Activated B cell treated with CpG ODN at 0.5 μM for 24 hours (primary cell): ENCODE data around the gene WDR35. TPM values are rescaled to one million over a fixed set of nuclear protein-coding genes. Genes with fewer than 3 reads are reported as not detected.

Source experiments
- ATAC-seq: fragments of 200-7000 bp; cut with Tn5 transposase; one replicate; pipeline ENCODE4 v1.10.0; 2021; ENCODE audit warnings: low read depth, mild to moderate bottlenecking, moderate library complexity
- CTCF ChIA-PET: fragments of 350-600 bp; sonication (Branson Sonifier 250); formaldehyde crosslinking; loops from one replicate; lab custom pipeline; 2021; ENCODE audit warnings: antibody characterized with exemption; lab: Charles Lee
- POLR2A ChIA-PET: fragments of 350-600 bp; sonication (Branson Sonifier 250); formaldehyde crosslinking; loops from one replicate; lab custom pipeline; 2021; ENCODE audit warnings: antibody characterized with exemption; lab: Charles Lee
- DNase-seq: peaks from one replicate; pipeline ENCODE4 v3.0.0; 2022
- H3K27ac Mint-ChIP-seq: one replicate; pipeline ENCODE4 v1.8.0; 2020; ENCODE audit warnings: mixed read lengths
- H3K27me3 Mint-ChIP-seq: one replicate; pipeline ENCODE4 v1.8.0; 2021; ENCODE audit warnings: mixed read lengths
- H3K36me3 Mint-ChIP-seq: one replicate; pipeline ENCODE4 v1.8.0; 2021; ENCODE audit warnings: low read depth, mixed read lengths
- H3K4me1 Mint-ChIP-seq: one replicate; pipeline ENCODE4 v1.8.0; 2021; ENCODE audit warnings: mixed read lengths
- H3K4me3 Mint-ChIP-seq: one replicate; pipeline ENCODE4 v1.8.0; 2020; ENCODE audit warnings: mild to moderate bottlenecking, mixed read lengths
- H3K9me3 Mint-ChIP-seq: one replicate; pipeline ENCODE4 v1.8.0; 2020; ENCODE audit warnings: mixed read lengths
- intact Hi-C: fragments of 100-400 bp; cut with micrococcal nuclease; formaldehyde crosslinking; loops from one replicate; pipeline ENCODE4 v1.15.1; 2024
- total RNA-seq: library from RNA; stranded (reverse); gene quantifications from 2 replicates; pipeline ENCODE4 v1.2.3, GENCODE V29; 2022
- TF ChIP-seq, protein P1 (sequence below): fragments of 200-600 bp; IDR thresholded peaks from one replicate; pipeline ENCODE4 v1.8.0; 2022; ENCODE audit warnings: antibody characterized with exemption, mild to moderate bottlenecking

WDR35 gene
- total RNA-seq, 1 donor from 2014 or later, result 8.2 TPM

DNA sequence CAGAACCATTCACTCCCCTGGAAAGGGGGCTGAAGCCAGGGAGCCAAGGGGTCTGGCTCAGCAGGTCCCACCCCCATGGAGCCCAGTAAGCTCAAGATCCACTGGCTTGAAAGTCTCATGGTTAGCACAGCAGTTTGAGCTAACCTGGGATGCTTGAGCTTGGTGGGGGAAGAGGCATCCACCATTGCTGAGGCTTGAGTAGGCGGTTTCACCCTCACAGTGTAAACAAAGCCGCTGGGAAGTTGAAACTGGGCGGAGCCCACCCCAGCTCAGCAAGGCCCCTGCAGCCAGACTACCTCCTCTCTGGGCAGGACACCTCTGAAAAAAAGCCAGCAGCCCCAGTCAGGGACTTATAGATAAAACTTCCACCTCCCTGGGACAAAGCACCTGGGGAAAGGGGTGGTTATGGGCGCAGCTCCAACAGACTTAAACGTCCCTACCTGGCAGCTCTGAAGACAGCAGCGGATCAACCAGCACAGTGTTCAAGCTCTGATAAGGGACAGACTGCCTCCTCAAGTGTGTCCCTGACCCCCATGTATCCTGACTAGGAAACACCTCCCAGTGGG lies 73.4 kb downstream of the WDR35 start:
- DNase-seq (no peak), ATAC-seq (no peak)
- no peak overlapping the region for H3K4me3 Mint-ChIP-seq
- H3K36me3 Mint-ChIP-seq, result peaks cover 32% of the 10 kb centered on the region
- ChIA-PET POLR2A (no interaction called here), CTCF (no interaction called here)
- TF ChIP-seq, protein P1, sequence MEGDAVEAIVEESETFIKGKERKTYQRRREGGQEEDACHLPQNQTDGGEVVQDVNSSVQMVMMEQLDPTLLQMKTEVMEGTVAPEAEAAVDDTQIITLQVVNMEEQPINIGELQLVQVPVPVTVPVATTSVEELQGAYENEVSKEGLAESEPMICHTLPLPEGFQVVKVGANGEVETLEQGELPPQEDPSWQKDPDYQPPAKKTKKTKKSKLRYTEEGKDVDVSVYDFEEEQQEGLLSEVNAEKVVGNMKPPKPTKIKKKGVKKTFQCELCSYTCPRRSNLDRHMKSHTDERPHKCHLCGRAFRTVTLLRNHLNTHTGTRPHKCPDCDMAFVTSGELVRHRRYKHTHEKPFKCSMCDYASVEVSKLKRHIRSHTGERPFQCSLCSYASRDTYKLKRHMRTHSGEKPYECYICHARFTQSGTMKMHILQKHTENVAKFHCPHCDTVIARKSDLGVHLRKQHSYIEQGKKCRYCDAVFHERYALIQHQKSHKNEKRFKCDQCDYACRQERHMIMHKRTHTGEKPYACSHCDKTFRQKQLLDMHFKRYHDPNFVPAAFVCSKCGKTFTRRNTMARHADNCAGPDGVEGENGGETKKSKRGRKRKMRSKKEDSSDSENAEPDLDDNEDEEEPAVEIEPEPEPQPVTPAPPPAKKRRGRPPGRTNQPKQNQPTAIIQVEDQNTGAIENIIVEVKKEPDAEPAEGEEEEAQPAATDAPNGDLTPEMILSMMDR, result no peak
- no peaks in the 10 kb centered on the region for H3K27me3 Mint-ChIP-seq
- no peak overlapping the region for H3K27ac Mint-ChIP-seq
- H3K4me1 Mint-ChIP-seq, result no peaks in the 10 kb centered on the region
- no peaks in the 10 kb centered on the region for H3K9me3 Mint-ChIP-seq
- intact Hi-C loops, result no loop called here

GRCh38 chr2:19914266-19914975 lies 75.5 kb downstream of the WDR35 start:
- Mint-ChIP-seq H3K27ac (no peak overlapping the region), H3K9me3 (no peaks in the 10 kb centered on the region), H3K4me3 (no peak overlapping the region), H3K4me1 (no peaks in the 10 kb centered on the region), H3K36me3 (peaks cover 24% of the 10 kb centered on the region), H3K27me3 (no peaks in the 10 kb centered on the region)
- TF ChIP-seq, protein P1, result no peak
- DNase-seq (no peak), ATAC-seq (no peak)
- ChIA-PET POLR2A (no interaction called here), CTCF (no interaction called here)
- intact Hi-C loops, result no loop called here

GRCh38 chr2:19911808-19912509 lies 77.9 kb downstream of the WDR35 start:
- ATAC-seq (no peak), DNase-seq (no peak)
- Mint-ChIP-seq H3K4me3 (no peak overlapping the region), H3K27me3 (no peaks in the 10 kb centered on the region), H3K27ac (no peak overlapping the region), H3K9me3 (no peaks in the 10 kb centered on the region), H3K36me3 (peaks cover 19% of the 10 kb centered on the region), H3K4me1 (no peaks in the 10 kb centered on the region)
- POLR2A ChIA-PET, result interaction anchor here (0.6 kb wide), 1 partner anchor 52 kb away, joined by 5 read pairs; no protein-coding TSS in a partner anchor
- CTCF ChIA-PET, result no interaction called here
- intact Hi-C loops, result no loop called here
- TF ChIP-seq, protein P1, result no peak

DNA sequence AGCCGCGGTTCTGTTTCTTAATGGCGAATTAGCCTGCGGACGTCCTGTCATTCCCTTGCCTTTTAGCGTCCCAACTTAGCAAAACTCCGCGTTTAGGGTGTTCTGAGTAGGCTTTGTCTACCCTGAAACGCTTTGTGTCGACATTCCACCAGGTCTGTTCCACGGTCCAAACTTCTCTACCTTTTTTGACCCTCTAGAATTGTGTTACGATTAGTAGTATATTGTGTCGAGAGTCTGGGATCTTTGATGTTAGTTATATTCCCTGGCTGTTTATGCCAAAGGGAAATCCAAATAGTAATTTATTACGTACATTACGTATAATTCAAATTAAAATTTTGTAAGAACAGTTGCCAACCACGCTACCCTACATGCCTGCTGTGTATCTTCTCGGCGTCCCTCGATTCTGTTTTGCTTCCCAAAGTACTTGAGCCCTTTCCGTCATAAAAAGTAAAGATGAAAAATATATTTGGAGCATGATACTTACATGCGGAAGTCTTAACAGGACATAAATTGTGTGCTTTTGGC lies 87.6 kb downstream of the WDR35 start:
- CTCF ChIA-PET, result no interaction called here
- POLR2A ChIA-PET, result interaction anchor here (0.7 to 0.9 kb wide), 2 partner anchors 10 to 1341 kb away, joined by 4 read pairs; no protein-coding TSS in a partner anchor
- Mint-ChIP-seq H3K4me3 (peak overlapping the region; percentile 99), H3K27ac (peak overlapping the region; percentile 99), H3K9me3 (no peaks in the 10 kb centered on the region), H3K36me3 (peaks cover 26% of the 10 kb centered on the region), H3K4me1 (peaks cover 44% of the 10 kb centered on the region), H3K27me3 (peaks cover 7% of the 10 kb centered on the region)
- intact Hi-C loops, result loop anchor here (10.0 kb wide), 1 partner anchor 923 kb away; the partner anchor contains the start of gene LDAH
- TF ChIP-seq, protein P1, result no peak
- DNase-seq, result no peak
- no peak for ATAC-seq
